ENCODE data around the gene C4B.

GRCh38 chr6:32083812-32084768, 69.5 kb downstream of the C4B start:
- TF ChIP-seq CTCF (IDR thresholded peaks at IDR 0.05), result no peak
- TF ChIP-seq POLR2AphosphoS5 (IDR thresholded peaks at IDR 0.05; ENCODE audit: low read depth, low read length), result no peak
